H1 (cell line): ENCODE data around the gene EFR3B.

ENCODE experiments used
- CHD7 ChIP-seq: fragments of 300-600 bp; sonication (generic); IDR thresholded peaks from 2 replicates; pipeline ENCODE4 v1.7.1; 2012; ENCODE audit warnings: low read length, moderate library complexity, mild to moderate bottlenecking, inconsistent platforms; ENCODE audit not compliant: insufficient replicate concordance
- CTCF ChIP-seq, 3 experiments: IDR thresholded peaks; 1 replicate in 2 of 3; 2 replicates in 1 of 3; pipeline versions ENCODE4 v1.5.1 to v1.6.1; 2011; ENCODE audit warnings: low read length in 3 of 3, mild to moderate bottlenecking in 3 of 3, inconsistent platforms in 2 of 3, low read depth in 1 of 3, moderate library complexity in 1 of 3; ENCODE audit not compliant: insufficient read depth in 1 of 3; ENCODE audit errors: control extremely low read depth in 1 of 3
- EGR1 ChIP-seq: IDR thresholded peaks from 2 replicates; pipeline ENCODE4 v1.6.1; 2011; ENCODE audit warnings: low read depth, low read length, borderline replicate concordance
- GABPA ChIP-seq: IDR thresholded peaks from 2 replicates; pipeline ENCODE4 v1.6.1; 2011; ENCODE audit warnings: mild to moderate bottlenecking, low read length, moderate library complexity, borderline replicate concordance; ENCODE audit not compliant: insufficient read depth
- HDAC2 ChIP-seq, 2 experiments: fragments of 300-600 bp in 1 of 2; sonication (generic) in 1 of 2; IDR thresholded peaks; 2 replicates each; pipeline ENCODE4 v1.6.1; 2011 to 2012; ENCODE audit warnings: low read depth in 2 of 2, low read length in 2 of 2, mild to moderate bottlenecking in 2 of 2, moderate library complexity in 2 of 2, borderline replicate concordance in 1 of 2, inconsistent platforms in 1 of 2
- KDM1A ChIP-seq: fragments of 200-600, 300-600 bp; sonication (generic); IDR thresholded peaks from 2 replicates; pipeline ENCODE4 v1.7.1; 2016; ENCODE audit warnings: mild to moderate bottlenecking, low read length, borderline replicate concordance
- POLR2A ChIP-seq, 2 experiments: IDR thresholded peaks; 1 replicate in 1 of 2; 2 replicates in 1 of 2; pipeline ENCODE4 v1.6.1; 2011; ENCODE audit warnings: low read depth in 2 of 2, low read length in 2 of 2, mild to moderate bottlenecking in 2 of 2; ENCODE audit errors: control extremely low read depth in 1 of 2
- POLR2AphosphoS5 ChIP-seq: IDR thresholded peaks from 2 replicates; pipeline ENCODE4 v1.6.1; 2011; ENCODE audit warnings: low read depth, low read length
- RFX5 ChIP-seq: IDR thresholded peaks from 2 replicates; pipeline ENCODE4 v1.6.1; 2011; ENCODE audit warnings: low read depth, low read length, improper control_type of control experiment, borderline replicate concordance
- SIN3A ChIP-seq, 2 experiments: IDR thresholded peaks in 1 of 2; conservative IDR thresholded peaks in 1 of 2; 2 replicates each; pipeline ENCODE4 v1.6.1; 2011 to 2012; ENCODE audit warnings: low read length in 2 of 2, improper control_type of control experiment in 1 of 2, low read depth in 1 of 2, mild to moderate bottlenecking in 1 of 2
- TCF12 ChIP-seq: IDR thresholded peaks from 2 replicates; pipeline ENCODE4 v1.6.1; 2011; ENCODE audit warnings: low read depth, mild to moderate bottlenecking, low read length
- TEAD4 ChIP-seq: IDR thresholded peaks from 2 replicates; pipeline ENCODE4 v1.6.1; 2012; ENCODE audit warnings: low read depth, low read length, inconsistent platforms, mixed read lengths

- no peak for TF ChIP-seq TCF12
- no peak for TF ChIP-seq CHD7
- no peak for TF ChIP-seq SIN3A (conservative IDR thresholded peaks at IDR 0.05 in 1 of 2, IDR thresholded peaks at IDR 0.05 in 1 of 2; ENCODE audit: low read depth in 1 of 2, low read length in 2 of 2)
- TF ChIP-seq CTCF (IDR thresholded peaks at IDR 0.05; ENCODE audit: control extremely low read depth in 1 of 3, insufficient read depth in 1 of 3, low read depth in 1 of 3, low read length in 3 of 3): no peak
- TF ChIP-seq EGR1: no peak
- no peak for TF ChIP-seq TEAD4
- no peak for TF ChIP-seq POLR2AphosphoS5
- no peak for TF ChIP-seq RFX5
- no peak for TF ChIP-seq GABPA
- TF ChIP-seq POLR2A (IDR thresholded peaks at IDR 0.05; ENCODE audit: control extremely low read depth in 1 of 2, low read depth in 2 of 2, low read length in 2 of 2): no peak
- no peak for TF ChIP-seq HDAC2 (IDR thresholded peaks at IDR 0.05; ENCODE audit: borderline replicate concordance in 1 of 2, low read depth in 2 of 2, low read length in 2 of 2)
- no peak for TF ChIP-seq KDM1A
Observed at GRCh38 chr2:25062511-25062917, 20.6 kb downstream of the EFR3B start.
